T-helper 2 cell treated with Interferon-gamma antibody and Interleukin-4, amounts not matched to agents 100 ng/mL and 5 ng/mL, for 36 hours (primary cell): ENCODE measurements around the gene ALDH5A1. TPM values are rescaled to one million over a fixed set of nuclear protein-coding genes. Genes with fewer than 3 reads are reported as not detected.

Experiments used
- intact Hi-C: fragments of 100-400 bp; cut with micrococcal nuclease; formaldehyde crosslinking; loops from one replicate; pipeline ENCODE4 v1.15.1; 2023
- total RNA-seq: library from RNA; stranded (reverse); gene quantifications from 2 replicates; pipeline ENCODE4 v1.2.3, GENCODE V29; 2022

Gene ALDH5A1
- total RNA-seq, 1 donor from 2014 or later: 5.9 TPM

- intact Hi-C loops: no loop called here
These were observed 70.4 kb downstream of the ALDH5A1 start for GRCh38 chr6:24565196-24565595.

DNA sequence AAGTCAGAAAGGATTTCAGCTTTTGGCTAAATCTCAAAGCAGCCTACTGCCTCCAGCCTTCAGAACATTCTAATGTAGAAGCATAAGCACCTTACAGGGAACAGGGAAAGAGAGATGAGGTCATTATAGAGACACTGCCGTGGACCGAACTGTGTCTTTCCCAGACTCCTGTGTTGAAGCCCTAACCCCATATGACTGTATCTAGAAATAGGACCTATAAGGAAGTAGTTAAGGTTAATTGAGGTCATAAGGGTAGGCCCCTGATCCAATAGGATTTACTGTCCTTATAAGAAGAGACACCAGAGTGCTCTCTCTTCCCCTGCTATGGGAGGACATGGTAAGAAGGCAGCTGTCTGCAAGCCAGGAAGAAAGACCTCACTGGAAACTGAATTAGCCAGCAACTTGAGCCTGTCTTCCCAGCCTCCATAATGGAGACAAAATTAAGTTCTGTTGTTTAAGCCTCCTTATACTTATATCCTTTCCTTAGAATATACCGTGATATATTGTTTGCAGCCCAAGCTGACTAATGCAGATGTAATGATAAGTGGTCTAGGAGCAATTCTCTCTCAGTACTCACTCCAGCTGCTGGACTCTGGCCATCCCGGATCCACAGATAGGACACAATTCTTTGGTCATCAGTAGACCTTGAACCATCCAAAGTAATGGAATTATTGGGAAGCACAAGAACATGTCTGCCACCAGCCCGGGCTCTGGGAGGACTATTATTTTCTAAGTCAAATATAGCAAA is 71.4 kb downstream of the ALDH5A1 start:
- intact Hi-C loops: no loop called here

- intact Hi-C loops: no loop called here
These were observed 73.9 kb downstream of the ALDH5A1 start for GRCh38 chr6:24568683-24569082.

DNA sequence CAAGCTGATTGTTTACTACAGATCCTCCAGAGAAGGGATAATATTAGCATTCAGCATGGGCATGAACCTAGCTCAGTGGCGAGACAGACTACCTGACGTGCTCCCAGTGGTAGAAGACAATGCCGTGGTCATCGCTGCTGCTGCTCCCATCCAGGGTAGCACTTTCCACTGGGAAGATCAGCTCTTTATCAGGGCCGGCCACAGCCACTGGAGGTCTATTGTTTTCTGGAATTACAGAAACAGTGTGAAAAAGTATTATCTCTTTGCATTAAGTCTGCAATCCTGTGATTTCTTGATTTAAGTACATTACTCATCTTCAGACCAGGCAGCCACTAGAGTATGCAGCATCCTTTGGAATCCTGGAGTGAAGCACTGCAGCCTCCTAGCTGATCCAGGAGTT is 75.0 kb downstream of the ALDH5A1 start:
- intact Hi-C loops: no loop called here

DNA sequence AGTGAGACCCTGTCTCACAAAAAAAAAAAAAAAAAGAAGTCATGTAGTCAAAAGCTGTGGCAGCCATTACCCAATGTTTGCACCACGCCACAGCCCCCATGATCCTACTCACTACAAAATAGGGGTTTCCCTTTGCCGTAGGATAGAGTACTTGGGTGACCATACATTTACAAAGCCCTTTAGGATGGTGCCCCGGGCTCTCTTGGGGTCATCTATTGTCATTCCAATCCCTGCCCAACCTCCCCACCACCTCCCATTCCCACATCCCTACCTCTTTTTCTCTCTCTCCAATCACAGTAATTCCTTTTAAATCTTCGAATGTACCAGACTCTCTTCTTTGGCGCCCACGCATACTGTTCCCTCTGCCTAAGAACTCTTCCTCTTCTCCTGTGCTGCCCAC is 76.6 kb downstream of the ALDH5A1 start:
- intact Hi-C loops: no loop called here

DNA sequence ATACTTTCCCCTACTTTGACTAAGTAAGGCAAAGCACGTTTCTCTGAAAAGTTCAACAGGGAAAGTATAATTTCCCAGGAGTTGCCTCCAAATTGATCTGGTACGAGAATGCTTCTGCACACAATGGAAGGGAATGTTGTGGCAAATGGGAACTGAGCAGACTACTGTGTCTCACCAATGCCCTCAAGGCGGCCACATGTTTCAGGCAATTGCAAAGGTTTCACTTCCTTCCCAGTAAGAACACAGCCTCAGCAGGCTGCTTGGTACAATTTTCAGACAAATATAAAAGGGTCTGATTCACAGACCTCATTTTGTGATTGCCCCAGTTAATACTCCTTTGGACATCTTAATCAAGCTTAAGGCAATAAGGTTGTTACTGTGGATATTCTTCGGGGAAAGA is 80.0 kb downstream of the ALDH5A1 start:
- intact Hi-C loops: no loop called here

DNA sequence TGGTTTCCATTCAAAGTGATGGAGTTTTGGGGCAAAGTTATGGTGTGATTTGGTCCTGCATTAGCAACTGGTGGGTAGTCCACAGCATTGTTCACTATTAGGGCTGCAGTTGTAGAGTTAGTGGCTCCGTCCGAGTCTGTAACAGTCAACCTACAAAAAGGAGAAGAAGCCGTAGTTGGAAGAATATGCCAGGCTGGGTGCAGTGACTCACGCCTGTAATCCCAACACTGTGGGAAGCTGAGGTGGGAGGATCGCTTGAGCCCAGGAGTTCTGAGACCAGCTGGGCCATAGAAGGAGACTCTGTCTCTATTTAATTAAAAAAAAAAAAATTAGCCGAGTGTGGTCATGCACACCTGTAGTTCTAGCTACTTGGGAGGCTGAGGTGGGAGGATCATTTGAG is 81.7 kb downstream of the ALDH5A1 start:
- intact Hi-C loops: no loop called here

DNA sequence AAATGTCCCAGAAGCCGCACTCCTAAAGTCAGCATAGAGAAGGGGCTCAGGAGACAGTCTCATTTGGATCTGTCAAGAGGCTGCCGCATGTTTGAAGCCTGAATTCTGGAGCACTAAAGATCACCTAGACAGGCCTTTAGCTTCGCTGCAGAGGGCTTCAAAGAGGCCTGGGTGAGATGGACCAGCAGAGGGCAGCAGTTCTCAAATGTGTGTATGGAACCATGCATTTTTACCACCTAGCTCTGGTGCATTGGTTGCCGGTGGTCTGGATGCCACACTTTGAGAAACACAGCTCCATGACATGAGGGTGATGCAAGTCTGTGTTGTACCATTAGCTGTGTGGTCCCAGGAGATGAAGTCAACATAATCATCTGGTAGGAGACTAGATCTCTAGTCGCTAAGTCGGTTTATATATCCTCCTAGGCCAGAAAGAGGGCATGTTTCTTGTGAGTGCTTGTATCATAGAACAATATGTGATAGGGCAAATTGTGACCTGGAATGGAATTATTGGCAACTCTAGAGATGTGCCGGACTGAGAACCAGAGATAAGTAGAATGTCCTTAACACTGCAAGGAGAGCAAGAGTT is 86.4 kb downstream of the ALDH5A1 start:
- intact Hi-C loops: loop anchor here (1.0 to 5.0 kb wide), 2 partner anchors 185 to 436 kb away; no protein-coding TSS in a partner anchor

DNA sequence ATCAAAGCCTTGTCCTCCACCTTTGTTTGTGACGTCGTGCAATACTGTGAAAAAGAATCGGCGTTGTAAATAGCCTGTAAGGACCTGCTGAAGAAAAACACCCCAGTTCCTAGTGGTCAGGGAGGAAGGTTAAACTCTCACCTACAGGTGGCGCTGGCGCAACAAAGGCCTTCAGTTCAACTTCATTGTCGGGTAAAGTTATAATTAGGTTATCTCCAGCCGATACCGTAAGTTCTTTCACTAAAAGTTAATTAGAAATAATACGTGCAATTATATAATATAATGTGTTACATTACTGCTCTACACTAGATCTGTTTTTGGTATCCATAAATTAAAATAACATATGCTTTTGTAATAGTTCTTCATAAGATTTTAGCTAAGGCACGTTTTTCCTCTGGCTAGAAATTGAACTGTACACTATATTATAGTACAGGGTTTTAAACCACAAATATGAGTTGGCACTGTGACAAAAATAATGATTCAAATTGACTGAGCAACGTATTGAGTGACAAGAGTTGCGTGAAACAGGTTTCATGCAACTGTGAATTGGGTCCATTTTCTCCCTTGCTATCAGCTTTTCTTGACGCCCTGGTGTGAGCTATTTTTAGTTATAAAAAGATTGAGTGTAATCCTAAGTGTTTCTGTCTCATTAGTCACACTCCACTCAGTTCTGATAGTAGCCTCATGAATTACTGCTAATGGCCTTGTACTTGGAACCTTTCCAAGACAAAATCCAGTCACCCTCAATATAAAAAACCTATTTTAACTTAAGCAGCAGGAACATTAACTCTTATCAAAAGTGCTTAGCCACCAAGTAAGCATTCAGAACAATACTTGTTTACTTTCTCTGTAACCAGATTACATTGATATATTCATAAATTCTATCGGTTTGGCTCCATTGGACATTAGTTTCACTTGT is 89.0 kb downstream of the ALDH5A1 start:
- intact Hi-C loops: loop anchor here (1.0 to 5.0 kb wide), 3 partner anchors 112 to 487 kb away; no protein-coding TSS in a partner anchor

GRCh38 chr6:24584382-24584720 is 89.6 kb downstream of the ALDH5A1 start:
- intact Hi-C loops: loop anchor here (5.0 kb wide), 1 partner anchor 433 kb away; no protein-coding TSS in a partner anchor

Other genes starting within 250 kb of the ALDH5A1 start
- not detected in 2 replicates for gene DCDC2, start 136.9 kb upstream of the ALDH5A1 start, total RNA-seq
- 21.7 and 24.5 TPM in 2 replicates for gene MRS2, start 92.0 kb upstream of the ALDH5A1 start, total RNA-seq
- gene GPLD1, start 5.4 kb upstream of the ALDH5A1 start, total RNA-seq: 0.18 and 0.27 TPM in 2 replicates
- 0.05 TPM in 1 of 2 replicates, not detected in the other for gene KIAA0319, start 151.2 kb downstream of the ALDH5A1 start, total RNA-seq
- gene TDP2, start 171.9 kb downstream of the ALDH5A1 start, total RNA-seq: 43.4 and 46.5 TPM in 2 replicates
- 21.3 and 24.4 TPM in 2 replicates for gene ACOT13, start 172.1 kb downstream of the ALDH5A1 start, total RNA-seq
- 125 and 126 TPM in 2 replicates for gene C6orf62, start 224.2 kb downstream of the ALDH5A1 start, total RNA-seq